GM12878 (cell line): Measurements from ENCODE around the gene TSNAX. TPM values are rescaled to one million over a fixed set of nuclear protein-coding genes. Genes with fewer than 3 reads are reported as not detected.

Experiments
- CHD2 ChIP-seq: IDR thresholded peaks from 2 replicates; pipeline ENCODE4 v1.6.1; 2011; ENCODE audit warnings: low read depth, low read length, improper control_type of control experiment, borderline replicate concordance
- CREB1 ChIP-seq: IDR thresholded peaks from 2 replicates; pipeline ENCODE4 v1.6.1; 2012; ENCODE audit warnings: low read depth, mild to moderate bottlenecking, inconsistent platforms
- TBL1XR1 ChIP-seq: IDR thresholded peaks from 2 replicates; pipeline ENCODE4 v1.6.1; 2012; ENCODE audit warnings: low read depth, low read length, improper control_type of control experiment
- ZBED1 ChIP-seq: IDR thresholded peaks from 2 replicates; pipeline ENCODE4 v1.6.1; 2016; ENCODE audit warnings: borderline replicate concordance
- polyA plus RNA-seq, 11 experiments: library from polyadenylated mRNA; depleted of rRNA in 4 of 11; unstranded in 6 of 11; stranded (reverse) in 5 of 11; fragments of >200 nt; fragmentation: Nextera tagmentation in 4 of 11; fragmentation: Illumina TruSeq in 1 of 11; extraction: Ambion mirVana in 4 of 11; extraction: Trizol in 1 of 11; gene quantifications; 1 replicate in 1 of 11; 2 replicates in 10 of 11; pipeline versions ENCODE4 v1.2.1 to v1.2.3, GENCODE V29; 2011 to 2016; ENCODE audit warnings: inconsistent platforms in 2 of 11, missing spikeins in 2 of 11, low read depth in 1 of 11
- total RNA-seq, 4 experiments: library from RNA; depleted of rRNA in 3 of 4; stranded (reverse); fragments of >200 nt in 3 of 4; fragmentation: Illumina TruSeq in 1 of 4; extraction: Trizol in 1 of 4; gene quantifications; 2 replicates each; pipeline versions ENCODE4 v1.2.1 to v1.2.3, GENCODE V29; 2013 to 2021
- TF ChIP-seq, protein P1 (sequence below): IDR thresholded peaks from 2 replicates; pipeline ENCODE4 v1.6.1; 2012; ENCODE audit warnings: low read depth, low read length, improper control_type of control experiment
- TF ChIP-seq, protein P2 (sequence below): fragments of 450-650 bp; formaldehyde crosslinking; IDR thresholded peaks from 2 replicates; pipeline ENCODE4 v1.5.0; 2022; ENCODE audit warnings: mild to moderate bottlenecking, missing genetic modification characterization
- TF ChIP-seq, protein P3 (sequence below): fragments of 450-650 bp; IDR thresholded peaks from 2 replicates; pipeline ENCODE4 v1.6.1; 2018; ENCODE audit warnings: borderline replicate concordance, mild to moderate bottlenecking; ENCODE audit not compliant: partially characterized antibody

The TSNAX gene
- total and polyA plus RNA-seq, 10 of the 15 experiments (the other 5 are each of a cell fraction or from before 2014, with no cell fraction given), result 24.8 to 49.7 (median 35.6) TPM

DNA sequence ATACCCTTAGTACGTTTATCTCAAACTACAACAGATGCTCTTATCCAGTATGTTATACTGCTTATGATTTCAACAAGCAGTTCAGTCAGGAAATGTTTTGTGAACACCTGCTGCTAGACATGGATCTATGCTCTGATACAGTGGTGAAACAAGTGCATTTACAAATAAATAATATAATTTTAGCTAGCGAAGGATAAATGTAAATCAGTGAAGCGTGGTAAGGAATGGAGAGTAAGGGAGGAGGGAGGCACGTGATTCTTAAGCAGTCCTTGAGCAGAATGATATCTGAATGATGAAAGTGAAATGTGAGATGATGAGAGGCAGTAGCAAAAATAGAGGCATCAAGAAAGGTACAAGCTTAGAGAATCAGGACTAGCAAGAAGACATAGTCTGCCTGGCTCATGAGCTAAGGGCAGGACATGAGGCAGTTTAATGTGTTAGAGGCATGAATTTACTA, 6.3 kb downstream of the TSNAX start (continued):
- TF ChIP-seq, protein P1, sequence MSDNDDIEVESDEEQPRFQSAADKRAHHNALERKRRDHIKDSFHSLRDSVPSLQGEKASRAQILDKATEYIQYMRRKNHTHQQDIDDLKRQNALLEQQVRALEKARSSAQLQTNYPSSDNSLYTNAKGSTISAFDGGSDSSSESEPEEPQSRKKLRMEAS, result no peak
- TF ChIP-seq, protein P2, sequence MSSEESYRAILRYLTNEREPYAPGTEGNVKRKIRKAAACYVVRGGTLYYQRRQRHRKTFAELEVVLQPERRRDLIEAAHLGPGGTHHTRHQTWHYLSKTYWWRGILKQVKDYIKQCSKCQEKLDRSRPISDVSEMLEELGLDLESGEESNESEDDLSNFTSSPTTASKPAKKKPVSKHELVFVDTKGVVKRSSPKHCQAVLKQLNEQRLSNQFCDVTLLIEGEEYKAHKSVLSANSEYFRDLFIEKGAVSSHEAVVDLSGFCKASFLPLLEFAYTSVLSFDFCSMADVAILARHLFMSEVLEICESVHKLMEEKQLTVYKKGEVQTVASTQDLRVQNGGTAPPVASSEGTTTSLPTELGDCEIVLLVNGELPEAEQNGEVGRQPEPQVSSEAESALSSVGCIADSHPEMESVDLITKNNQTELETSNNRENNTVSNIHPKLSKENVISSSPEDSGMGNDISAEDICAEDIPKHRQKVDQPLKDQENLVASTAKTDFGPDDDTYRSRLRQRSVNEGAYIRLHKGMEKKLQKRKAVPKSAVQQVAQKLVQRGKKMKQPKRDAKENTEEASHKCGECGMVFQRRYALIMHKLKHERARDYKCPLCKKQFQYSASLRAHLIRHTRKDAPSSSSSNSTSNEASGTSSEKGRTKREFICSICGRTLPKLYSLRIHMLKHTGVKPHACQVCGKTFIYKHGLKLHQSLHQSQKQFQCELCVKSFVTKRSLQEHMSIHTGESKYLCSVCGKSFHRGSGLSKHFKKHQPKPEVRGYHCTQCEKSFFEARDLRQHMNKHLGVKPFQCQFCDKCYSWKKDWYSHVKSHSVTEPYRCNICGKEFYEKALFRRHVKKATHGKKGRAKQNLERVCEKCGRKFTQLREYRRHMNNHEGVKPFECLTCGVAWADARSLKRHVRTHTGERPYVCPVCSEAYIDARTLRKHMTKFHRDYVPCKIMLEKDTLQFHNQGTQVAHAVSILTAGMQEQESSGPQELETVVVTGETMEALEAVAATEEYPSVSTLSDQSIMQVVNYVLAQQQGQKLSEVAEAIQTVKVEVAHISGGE (CRISPR knock-in tag), result no peak
- no peak for TF ChIP-seq CHD2
- no peak for TF ChIP-seq TBL1XR1
- TF ChIP-seq, protein P3, sequence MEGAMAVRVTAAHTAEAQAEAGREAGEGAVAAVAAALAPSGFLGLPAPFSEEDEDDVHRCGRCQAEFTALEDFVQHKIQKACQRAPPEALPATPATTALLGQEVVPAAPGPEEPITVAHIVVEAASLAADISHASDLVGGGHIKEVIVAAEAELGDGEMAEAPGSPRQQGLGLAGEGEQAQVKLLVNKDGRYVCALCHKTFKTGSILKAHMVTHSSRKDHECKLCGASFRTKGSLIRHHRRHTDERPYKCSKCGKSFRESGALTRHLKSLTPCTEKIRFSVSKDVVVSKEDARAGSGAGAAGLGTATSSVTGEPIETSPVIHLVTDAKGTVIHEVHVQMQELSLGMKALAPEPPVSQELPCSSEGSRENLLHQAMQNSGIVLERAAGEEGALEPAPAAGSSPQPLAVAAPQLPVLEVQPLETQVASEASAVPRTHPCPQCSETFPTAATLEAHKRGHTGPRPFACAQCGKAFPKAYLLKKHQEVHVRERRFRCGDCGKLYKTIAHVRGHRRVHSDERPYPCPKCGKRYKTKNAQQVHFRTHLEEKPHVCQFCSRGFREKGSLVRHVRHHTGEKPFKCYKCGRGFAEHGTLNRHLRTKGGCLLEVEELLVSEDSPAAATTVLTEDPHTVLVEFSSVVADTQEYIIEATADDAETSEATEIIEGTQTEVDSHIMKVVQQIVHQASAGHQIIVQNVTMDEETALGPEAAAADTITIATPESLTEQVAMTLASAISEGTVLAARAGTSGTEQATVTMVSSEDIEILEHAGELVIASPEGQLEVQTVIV, result no peak
- TF ChIP-seq CREB1, result no peak
- no peak for TF ChIP-seq ZBED1
